ENCODE measurements around the gene LRP10. TPM values are rescaled to one million over a fixed set of nuclear protein-coding genes. Genes with fewer than 3 reads are reported as not detected.

The LRP10 gene
- total RNA-seq, 1 donor from 2014 or later, result 59.4 TPM

GRCh38 chr14:22919601-22919921, 48.0 kb downstream of the LRP10 start:
- no peak for DNase-seq

- no peak for DNase-seq
Observed at GRCh38 chr14:22920697-22921096, 49.2 kb downstream of the LRP10 start.

GRCh38 chr14:22922294-22922693, 50.8 kb downstream of the LRP10 start:
- DNase-seq, result no peak

- no peak for DNase-seq
Observed at GRCh38 chr14:22923746-22924145, 52.2 kb downstream of the LRP10 start.

DNA sequence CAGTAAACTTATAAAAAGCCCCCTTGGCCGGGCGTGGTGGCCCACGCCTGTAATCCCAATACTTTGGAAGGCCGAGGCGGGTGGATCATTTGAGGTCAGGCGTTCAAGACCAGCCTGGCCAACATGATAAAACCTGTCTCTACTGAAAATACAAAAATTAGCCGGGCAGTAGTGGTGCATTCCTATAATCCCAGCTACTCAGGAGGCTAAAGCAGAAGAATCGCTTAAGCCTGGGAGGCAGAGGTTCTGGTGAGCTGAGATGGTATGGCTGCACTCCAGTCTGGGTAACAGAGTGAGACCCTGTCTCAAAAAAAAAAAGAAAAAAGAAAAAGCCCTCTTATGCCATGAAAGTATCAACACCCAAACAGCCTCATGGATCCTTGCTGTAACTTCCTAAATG, 54.0 kb downstream of the LRP10 start:
- no peak for DNase-seq

DNA sequence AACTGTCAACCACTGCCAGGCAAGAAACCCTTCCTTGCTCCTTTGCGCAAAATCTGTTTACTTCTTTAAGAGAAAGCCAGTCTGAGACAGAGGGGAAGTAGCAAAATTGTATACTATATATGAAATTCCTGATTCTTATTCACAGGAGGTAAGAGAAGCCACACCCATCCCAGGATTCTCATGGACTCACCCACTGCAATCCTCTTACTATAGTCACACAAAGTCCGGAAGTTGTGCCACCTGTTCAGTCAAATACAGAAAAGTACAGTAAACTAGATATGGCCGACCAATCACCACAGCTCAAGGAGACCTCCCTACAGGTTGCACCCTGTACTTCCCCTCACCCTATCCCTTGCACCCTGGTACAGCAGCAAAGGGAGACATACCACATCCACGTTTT, 54.8 kb downstream of the LRP10 start:
- DNase-seq, result no peak

DNA sequence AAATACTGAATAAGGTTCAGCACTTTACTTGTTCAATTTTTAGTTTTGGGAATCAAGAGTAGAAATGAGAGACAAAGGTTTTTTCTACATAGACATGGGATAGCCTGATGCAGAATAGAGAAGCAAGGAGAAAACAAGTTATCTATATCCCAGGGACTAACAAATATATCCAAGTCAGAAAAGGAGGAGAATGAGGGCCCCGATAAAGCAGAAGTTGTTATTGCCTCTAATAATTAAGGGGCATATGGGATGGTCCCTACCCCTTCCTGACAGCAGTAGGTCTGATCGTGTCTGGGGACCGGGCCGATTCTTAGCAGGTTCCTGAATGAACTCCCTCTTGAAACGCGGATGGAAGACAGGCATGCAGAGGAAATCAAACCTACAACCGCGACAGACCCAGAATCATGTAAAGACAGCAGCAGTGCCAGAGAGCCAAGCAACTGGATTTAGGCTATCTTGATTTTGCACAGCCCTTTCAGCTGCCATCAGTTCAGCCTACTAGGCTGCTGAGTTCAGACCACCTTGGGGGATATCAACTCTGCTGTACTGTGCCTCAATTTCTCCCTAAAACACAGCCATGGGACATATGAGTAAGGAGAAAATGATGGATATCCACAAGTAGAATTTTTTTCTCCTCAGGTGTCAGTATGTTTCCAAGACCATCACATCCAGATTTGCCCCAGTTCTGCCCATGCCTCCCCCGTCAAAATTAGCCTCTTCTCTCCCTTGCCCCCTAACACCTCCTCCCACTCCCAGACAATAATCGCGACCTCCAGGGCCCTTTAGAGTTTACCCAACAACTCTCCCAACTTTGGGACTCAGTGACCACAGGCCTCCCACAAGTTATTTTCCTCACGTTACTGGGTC, 56.9 kb downstream of the LRP10 start:
- peak; percentile 10 for DNase-seq

GRCh38 chr14:22929104-22929960, 57.8 kb downstream of the LRP10 start, which contains the start of gene PRMT5:
Gene PRMT5, minus strand, starts transcription at chr14:22929376. Its CDS starts 15 bp downstream, at chr14:22929361.
- peak; percentile 100 for DNase-seq

DNA sequence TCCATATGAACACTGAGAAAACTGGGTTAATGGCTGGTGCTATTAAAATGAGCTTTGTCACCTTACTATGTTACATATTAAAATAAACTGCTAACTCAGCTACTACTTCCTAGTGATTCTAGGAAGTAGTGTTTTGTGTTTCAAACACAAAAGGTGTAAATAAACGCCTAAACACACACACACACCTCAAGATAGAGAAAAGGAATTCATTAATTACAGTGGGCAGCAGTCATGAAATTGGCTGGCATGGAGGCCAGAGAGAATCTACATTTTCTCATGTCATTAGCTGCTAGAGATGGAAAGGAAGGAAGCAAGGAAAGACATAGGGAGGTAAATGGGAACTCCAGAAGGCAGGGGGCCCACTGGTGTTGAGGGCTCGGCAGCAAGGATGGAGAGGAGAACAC, 58.4 kb downstream of the LRP10 start:
- no peak for DNase-seq

Other genes starting within 250 kb of the LRP10 start
- not detected in 2 replicates for gene OR6J1, start 227.4 kb upstream of the LRP10 start, total RNA-seq
- 48.8 and 70.6 TPM in 2 replicates for gene OXA1L, start 105.1 kb upstream of the LRP10 start, total RNA-seq
- 4.8 and 8.3 TPM in 2 replicates for gene SLC7A7, start 56.3 kb upstream of the LRP10 start, total RNA-seq
- 30.1 and 38.1 TPM in 2 replicates for gene MRPL52, start 41.9 kb upstream of the LRP10 start, total RNA-seq
- 73.3 and 138 TPM in 2 replicates for gene MMP14, start 35.2 kb upstream of the LRP10 start, total RNA-seq
- 0.09 TPM in 1 of 2 replicates, not detected in the other for gene REM2, start 11.5 kb downstream of the LRP10 start, total RNA-seq
- 56.3 and 116 TPM in 2 replicates for gene RBM23, start 47.4 kb downstream of the LRP10 start, total RNA-seq
- gene PRMT5, start 57.6 kb downstream of the LRP10 start, total RNA-seq, result 40.0 and 48.1 TPM in 2 replicates
- gene HAUS4, start 85.3 kb downstream of the LRP10 start, total RNA-seq, result 39.8 and 46.3 TPM in 2 replicates
- 49.3 and 80.8 TPM in 2 replicates for gene AJUBA, start 110.8 kb downstream of the LRP10 start, total RNA-seq
- 6.8 and 10.6 TPM in 2 replicates for gene C14orf93, start 138.4 kb downstream of the LRP10 start, total RNA-seq
- gene PSMB5, start 163.2 kb downstream of the LRP10 start, total RNA-seq, result 271 and 319 TPM in 2 replicates
- not detected in 2 replicates for gene PSMB11, start 170.5 kb downstream of the LRP10 start, total RNA-seq
- 7.5 and 16.3 TPM in 2 replicates for gene CDH24, start 185.8 kb downstream of the LRP10 start, total RNA-seq
- gene ACIN1, start 223.4 kb downstream of the LRP10 start, total RNA-seq, result 65.2 and 76.2 TPM in 2 replicates
- gene C14orf119, start 223.8 kb downstream of the LRP10 start, total RNA-seq, result 43.0 and 52.2 TPM in 2 replicates
- not detected in 2 replicates for gene CIROP, start 233.2 kb downstream of the LRP10 start, total RNA-seq
- not detected in 2 replicates for gene CEBPE, start 247.5 kb downstream of the LRP10 start, total RNA-seq

All from dermis blood vessel endothelial cell (primary cell).